ENCODE data around the gene CARD10.
"Not testable (repeated sequence)": the region's sequence is repeated elsewhere in the genome, so short reads cannot be mapped to it uniquely, and the experiment has no call there.

Gene CARD10

DNA sequence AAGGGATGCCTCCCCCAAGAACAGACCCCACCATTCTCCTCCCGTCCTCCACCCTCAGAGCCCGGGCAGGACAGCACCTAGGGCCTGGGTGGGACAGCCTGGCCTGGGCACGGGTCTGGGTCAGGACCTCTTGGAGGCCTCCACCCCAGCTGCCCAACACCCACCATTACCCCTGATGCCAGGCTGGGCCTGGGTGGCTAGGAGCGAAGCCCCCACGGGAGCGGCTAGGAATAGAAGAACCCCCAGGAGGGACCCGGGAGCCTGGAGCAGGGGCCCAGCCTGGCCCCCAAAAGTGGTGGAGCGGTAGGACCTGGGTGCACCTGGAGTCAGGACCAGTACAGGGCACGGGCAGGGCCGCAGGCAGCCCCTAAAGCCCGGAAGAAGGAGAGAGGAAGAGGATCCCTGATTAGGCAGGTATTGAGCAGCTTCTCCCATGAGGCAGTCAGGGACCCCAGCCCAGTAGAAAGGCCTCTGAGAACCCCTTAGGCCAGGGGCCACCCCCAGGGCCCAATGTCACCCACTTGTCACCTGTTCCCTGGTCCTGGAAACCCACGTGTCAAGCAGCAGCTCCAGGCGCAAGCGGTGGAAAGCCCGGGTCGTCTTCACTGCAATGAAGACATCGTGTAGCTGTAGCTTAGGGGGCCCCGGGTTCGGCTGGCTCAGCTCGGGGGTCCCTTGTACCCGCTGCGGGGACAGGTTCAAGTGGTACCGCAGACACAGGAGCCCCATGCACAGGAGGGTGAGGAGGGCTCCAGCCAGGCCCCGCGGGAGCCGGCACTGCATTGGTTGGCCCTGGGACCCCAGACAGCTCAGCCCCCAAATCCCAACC lies 33.6 kb downstream of the CARD10 start:
- peak; percentile 10 for DNase-seq

DNA sequence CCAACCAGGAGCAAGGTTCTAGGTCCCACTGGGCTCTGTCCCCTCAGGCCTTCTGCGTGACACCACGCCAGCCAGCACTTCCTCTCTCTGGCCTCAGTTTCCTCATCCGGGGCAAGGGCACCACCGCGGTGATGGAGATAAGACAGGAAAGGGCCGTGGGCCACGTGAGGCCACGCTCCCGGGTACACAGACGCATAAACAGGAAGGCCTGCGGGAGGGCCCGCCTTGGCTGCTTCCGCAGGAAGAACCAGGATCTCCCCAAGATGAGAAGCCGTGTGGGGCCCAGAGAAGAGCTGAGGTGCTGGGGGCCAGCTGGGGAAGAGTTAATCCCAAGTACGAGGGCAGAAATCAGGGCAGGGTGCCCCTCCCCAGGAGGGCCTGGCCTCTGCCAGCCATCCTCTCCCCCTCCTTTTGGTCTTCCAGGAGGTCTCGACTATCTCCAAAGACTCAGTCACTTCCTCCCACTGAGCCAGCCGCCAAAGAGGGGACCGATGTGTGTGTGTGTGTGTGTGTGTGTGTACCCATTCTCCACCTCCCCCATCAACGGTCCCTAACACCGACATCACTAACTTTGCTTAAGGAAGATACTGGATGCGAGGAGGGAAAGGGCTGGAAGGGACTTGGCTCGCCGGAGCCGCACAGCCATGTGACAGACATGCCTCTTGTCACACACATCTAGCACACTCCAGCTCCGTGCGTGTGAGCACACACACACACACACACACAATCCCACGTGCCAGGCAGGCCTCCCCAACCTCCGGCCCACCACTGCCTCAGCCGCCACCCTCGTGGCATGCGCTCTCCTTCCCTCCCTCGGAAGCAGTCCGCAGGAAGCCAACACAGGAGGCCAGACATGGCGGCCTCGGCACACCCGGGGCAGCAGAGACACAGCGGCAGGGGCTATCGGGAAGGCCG lies 34.5 kb downstream of the CARD10 start:
- peak; percentile 87 for DNase-seq

DNA sequence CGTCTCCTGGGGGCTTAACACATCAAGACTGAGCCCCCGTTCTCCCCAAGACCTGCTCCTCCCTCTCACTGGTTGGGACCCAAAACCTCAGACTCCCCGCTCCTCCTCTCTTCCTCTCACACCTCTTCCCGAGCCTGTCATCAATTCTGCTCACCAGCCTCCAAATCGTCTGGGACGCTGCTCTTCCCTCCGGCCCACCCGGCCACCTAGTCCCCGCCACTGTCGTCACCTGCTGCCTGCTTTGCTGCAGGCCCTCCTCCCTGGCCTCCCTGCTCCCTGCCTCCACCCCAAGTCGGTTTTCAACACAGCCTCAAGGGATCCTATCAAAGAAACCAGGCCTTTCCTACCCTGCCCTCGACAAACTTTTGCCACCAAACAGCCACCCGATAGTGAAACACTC lies 36.2 kb downstream of the CARD10 start:
- DNase-seq, result no peak

DNA sequence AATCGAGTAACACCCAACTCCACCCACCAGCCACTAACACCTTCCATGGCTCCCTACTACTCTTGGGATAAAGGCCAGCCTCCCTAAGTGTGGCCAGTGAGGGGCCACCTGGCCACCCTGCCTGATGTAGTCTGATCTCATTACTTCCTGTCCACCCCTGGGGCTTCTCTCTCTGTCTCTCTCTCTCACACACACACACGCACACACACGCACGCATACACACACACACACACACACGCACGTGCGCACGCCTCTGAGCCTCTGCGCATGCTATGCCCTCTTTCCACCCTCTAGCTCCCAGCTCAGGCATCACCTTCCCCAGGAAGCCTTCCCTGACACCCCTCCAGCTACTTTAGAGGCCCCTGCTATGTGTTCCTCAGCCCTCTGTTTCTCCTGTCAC lies 37.0 kb downstream of the CARD10 start:
- DNase-seq, result no peak

DNA sequence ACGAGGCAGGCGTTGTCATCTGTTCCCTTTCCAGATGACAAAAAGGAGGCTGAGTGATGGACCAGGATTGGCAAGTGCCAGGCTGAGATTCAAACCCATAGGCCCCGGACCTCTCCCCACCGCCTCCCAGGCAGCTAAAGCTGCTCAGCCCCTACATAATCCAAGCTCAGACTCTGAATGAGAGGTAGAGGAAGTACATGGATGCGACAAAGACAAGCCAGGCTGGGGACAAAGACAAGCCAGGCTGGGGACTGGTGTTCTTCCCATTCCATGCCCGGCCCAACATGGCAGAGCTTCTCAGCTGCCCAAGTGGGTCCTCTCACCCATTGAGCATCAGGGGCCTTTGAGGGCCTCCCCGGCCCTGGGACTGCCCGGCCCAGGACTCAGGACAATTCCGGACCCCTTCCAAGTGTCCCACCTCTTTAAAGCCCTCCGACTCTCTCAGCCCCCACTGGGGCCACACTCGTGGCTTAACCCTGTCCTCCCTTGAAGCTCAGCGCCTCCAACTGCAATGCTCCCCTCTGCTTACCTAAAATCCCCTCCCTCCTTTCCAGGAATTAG lies 37.8 kb downstream of the CARD10 start:
- no peak for DNase-seq

DNA sequence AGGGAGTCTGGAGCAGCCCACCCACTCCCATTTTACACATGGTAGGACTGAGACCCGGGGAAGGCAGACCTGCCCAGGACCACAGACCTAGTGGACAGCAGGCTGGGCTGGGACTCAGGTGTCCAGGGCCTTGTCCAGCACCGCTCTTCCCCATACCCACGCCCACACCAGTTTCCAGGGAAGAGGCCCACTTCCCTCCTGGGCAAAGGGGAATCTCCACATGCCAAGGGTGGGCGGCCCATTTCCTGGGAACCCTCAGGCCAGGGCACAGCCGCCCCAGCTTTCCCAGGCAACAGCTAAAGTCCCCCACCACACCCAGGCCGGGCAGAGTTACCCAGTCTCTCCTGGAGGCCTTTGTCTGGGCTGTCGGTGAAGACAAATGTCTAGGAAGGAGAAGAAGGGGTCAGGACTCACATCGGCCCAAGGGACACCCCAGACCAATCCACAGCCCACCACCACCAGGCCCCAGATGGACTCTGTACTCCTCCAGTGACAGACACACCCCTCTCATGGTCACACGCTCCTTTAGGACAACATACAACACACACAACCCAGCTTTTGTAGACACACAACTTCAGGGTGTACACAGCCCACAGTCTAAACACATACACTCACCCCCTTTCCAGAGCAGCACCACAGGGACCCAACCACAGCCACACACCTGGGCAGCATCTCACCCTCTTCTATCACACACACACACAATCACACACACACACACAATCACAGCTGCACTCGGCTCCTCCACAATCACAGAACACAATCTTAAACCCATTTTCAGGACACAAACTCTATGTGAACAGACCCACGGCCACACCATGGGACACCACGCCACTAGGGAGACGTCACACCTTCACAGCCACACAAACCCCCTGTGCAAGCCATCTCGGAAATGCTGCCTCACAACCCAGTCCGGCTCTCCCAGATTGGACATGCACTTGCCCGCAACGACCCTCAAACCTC lies 38.5 kb downstream of the CARD10 start:
- no peak for DNase-seq

DNA sequence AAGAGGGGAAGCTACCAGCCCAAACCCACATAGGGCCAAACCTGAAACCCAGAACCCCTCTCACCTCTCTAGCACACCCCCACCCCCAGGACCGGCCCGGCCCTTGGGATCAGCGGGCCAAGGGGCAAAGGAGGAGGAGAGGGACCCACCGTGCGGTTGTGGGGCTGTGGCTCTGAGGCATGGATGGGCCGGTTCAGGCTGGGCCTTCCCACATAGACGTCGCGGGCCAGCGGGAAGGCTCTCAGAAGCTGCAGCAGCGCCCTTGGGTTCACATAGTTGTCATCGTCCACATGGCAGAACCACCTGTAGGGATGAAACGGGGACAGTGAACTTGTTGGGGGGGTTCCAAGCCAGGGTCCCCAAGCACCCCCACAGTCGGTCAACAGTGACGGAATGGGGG lies 40.0 kb downstream of the CARD10 start:
- DNase-seq, result no peak

DNA sequence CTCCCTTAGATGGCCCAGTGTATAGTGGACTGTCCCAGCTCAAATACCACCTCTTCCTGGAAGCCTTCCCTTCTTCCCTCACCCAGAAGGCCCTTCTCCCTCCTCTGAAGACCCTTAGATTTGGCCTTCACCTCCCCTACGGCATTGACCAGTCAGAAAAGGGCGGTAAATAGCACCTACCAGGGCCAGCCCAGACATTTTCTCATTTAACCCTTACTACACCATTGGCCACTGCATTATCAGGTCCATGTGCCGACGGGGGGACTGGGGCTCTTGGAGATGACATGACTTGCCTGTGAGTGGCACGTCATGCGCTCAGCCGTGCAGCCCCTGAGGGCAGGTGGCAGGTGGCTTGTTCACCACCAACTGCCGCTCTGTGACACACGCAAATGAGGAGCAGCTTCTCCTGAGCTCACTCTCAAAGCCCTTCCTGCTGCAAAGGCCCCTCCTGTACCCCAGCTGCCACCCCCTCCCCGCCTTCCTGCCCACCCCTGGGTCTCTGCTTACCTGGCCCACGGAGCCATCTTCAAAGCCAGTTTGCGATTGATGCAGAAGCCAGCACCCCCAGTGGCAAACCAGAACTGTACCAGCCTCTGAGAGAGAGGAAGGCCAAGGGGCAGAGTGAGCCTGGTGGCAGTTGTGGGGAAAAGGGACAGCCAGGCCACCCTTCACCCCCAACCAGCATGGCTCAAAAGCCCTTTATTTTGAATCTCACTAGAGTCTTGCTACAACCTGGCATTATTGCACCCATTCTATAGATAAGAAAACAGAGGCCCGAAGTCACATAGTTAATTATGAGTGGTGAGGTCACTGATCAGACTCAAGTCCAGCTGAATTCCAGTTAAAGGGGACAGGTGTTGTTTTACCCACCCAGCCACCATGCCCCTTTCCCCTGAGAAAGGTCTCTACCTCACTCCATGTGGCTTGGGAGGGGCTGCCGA lies 42.6 kb downstream of the CARD10 start:
- DNase-seq, result no peak

DNA sequence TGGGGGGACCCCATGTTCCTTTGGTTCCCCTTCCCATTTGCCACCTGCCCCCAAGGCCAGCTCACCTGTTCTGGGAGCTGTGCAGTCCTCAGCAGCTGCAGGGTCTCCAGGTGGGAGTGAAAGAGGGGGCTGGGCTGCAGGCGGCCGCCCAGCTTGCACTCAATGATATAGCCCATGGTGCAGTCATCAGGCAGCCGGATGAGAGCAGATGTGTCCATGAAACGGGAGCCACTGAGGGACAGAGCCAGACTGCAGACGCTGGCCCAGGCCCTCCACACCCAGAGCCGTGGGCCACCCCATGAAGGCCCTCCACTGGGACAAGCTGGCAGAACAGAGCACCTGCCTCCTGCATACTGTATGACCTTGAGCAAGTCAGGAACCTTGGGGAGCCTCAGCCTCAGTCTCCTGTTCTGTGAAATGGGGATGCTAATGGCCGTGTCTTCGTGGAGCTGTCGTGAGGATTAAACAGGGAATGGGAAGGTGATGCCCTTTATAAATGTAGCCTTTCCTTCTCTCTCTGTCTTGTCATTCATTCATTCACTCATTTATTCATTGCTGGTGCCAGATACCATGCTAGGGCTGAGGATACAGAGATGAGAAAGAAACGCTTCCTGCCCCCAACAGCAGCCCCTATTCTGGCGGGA lies 44.6 kb downstream of the CARD10 start:
- no peak for DNase-seq

DNA sequence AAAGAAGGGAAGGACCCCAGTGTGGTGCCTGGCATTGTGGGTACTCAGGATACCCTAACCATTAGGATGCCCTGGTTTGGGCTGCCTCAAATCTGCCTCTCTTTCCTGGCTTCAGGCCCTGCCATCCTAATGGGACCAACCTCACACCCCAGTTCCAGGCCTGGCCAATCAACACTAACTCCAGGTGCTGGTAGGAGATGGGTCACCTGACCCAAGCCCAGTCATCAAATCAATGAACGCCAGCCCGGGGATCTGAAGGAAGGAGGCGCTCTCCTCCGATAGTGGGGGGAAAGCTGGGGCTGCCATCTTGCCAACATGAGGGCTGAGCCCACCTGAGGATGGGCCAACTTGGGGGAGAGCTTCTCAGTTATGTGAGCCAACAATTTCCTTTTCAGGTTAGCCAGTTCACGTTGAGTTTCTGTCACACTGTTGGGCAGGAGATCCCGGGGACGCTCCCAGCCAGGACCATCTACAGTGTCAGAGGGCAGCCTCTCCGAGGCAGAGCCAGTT lies 45.7 kb downstream of the CARD10 start:
- no peak for DNase-seq

DNA sequence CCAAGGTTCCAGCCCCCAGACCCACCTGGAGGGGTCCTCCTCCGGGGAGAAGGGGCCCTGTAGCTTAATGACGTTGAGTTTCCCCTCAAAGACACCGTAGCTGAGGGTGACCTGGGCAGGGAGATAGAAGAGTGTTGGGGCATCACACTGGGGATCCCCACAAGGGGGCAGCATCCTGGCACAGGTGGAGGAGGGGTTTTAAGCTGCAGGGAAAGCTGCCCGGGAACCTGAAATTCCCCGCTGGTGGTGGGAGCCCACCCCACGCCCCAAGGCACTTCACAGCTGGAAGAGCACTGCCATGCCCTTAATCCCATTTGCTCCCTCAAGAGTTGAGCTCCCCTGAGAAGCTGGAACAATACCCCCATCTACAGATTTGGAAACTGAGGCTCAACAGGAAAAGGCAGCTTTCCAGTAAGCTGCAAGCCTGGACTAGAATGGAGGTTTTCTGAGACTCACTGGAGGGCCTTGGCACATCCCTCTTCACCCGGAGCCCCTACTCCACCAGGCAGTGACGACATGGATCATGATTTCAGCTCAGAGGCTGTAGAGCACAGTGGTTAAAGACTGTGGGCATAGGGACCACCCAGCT lies 46.7 kb downstream of the CARD10 start:
- DNase-seq, result peak; percentile 34

DNA sequence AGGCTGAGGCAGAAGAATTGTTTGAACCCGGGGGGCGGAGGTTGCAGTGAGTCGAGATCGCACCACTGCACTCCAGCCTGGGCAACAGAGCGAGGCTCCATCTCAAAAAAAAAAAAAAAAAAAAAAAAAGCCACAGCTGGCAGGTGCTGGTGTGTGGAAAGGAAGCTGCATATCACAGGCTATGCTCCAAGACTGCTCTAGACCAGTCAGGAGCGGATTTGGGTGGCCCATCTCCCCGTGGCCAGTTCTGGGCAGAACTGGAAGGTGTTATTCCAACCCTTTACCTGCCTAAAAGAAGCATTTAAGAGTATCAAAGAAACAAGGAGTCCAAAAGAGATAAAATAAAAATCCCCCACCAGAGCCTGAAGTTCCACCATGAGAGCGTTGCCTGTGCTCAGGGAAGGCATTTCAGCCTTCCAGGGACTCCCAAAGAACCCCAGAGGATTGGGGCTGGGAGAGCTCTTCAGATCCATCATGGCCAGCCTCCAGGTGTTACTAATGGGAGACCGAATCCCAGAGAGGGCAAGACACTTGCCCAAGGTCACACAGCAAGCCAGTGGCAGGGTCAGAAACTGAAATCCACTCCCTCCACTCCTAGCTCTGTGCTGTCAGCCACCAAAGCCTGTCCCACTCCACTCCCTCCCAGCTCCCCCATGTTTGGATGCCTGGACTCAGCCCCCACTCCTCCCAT lies 47.3 kb downstream of the CARD10 start:
- DNase-seq, result no peak

DNA sequence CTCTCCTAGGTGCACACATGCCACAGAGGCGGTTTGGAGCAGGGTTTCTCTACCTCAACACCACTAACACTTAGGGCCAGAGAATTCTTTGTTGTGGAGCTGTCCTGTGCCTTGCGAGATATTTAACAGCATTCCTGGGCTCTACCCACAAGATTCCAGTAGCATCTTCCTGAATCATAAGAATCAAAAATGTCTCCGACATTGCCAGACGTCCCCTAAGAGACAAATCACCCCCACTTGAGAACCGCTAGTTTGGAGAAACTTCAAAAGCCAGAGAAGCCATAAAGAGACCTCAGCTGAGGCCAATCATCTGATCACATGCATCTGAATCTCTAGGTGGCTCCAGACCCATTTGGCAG lies 49.1 kb downstream of the CARD10 start:
- DNase-seq, result no peak

DNA sequence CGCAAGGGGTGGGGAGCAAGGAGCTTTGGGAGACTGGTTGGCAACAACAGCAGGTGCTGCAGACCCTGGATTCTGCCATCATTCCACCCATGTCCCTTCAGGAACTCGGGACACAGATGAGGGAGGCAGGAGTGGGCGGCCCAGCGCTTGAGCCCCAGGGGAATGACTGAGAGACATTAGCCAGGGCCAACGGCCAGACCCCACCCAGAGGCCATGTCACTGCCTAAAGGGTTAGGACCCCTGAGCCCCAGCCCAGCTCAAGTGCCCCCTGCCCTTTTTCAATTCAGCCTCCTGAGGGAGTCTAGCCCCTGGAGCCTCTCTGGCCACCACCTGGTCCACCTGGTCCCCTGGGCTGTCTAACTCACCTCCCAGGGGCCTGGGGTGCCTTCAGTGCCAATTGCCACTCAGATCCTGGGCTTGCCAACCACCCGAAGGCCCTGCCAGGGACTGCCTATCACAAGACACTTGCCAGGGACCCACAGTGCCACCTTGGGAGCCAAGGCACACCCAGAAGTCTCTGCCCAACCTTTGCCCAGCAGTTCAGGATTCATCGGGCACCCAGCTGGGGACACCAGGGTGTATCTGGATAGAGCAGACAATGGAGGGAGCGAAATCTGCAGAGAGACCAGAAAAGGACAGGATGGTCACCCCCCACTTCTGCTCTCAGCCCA lies 49.7 kb downstream of the CARD10 start:
- DNase-seq, result no peak

DNA sequence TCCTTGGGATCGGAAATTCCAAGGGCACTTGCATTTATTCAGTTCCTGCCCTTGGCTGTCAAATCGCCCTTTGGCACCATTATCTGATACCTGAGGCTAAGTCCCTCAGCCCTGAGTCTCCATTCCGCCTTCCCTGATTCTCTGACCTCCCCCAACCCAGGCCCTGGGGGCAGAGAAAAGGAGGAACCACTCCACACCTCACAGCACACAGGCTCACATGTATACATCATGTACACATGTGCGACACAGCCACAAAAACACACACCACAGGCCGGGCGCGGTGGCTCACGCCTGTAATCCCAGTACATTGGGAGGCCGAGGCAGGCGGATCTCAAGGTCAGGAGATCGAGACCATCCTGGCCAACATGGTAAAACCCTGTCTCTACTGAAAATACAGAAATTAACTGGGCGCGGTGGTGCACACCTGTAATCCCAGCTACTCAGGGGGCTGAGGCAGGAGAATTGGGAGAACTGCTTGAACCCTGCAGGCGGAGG lies 51.0 kb downstream of the CARD10 start:
- not testable (repeated sequence) for DNase-seq

DNA sequence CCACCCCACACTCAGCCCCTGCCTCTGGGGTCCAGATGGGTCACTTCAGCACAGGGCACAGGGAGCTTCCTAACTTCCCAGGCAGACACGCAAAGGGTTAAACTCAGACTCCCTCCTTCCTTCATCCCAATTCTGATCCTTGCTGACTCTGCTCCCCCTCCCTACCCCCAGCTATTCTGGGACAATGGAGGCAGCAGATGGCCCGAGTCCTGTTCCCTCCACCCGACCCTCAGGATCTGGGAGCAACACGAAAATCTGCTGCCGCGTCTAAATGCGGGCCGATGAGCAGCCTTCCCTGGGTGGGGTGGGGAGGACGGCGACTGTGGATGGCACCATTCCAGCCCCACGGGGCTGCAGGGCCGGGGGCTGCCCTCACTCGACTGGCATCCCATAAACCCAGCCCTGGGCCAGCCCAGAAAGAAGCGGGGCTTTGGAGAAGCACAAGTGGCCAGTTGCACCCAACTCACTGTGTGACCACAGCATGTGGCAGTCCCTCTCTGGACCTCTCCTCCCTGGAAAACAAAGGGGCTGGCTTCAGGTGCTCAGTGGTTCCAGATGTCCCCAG lies 51.7 kb downstream of the CARD10 start:
- no peak for DNase-seq

DNA sequence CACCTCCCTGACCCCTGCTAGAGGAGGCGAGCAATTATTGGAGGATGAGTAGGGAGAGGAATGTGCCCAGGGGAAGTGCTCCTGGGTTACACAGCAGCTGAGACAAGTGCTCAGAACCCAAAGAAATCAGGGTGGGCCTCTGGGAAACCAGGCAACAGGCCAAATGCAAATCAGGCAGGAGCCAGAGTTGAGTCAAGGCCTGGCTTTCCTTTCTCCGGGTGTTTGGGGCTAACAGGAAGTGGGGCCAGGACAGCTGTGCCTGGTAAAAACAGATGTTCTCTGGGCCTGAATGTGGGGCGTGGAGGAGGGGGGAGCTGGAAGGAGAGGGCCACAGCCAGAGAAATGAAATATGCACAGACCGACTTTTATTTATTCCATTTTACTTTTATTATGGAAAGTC lies 55.0 kb downstream of the CARD10 start:
- DNase-seq, result no peak

DNA sequence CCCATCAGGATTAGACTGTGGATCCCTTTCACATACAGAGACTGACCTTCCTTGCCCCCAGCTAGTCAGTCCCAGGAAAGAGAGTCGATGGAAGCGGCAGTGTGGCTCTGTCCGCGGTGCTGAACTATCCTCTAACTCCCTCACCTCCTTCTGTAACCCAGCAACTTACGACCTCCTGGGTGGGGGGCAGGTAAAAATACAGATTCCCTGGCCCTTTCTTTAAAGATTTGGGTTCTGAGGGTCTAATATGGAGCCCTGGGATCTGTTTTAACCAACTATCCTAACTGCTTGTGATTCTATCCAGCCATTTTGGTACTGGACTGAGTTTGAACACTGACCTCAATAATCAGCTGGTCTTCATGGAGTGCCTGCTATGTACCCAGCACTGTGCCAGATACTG lies 56.2 kb downstream of the CARD10 start:
- no peak for DNase-seq
